B cell (primary cell): ENCODE results near the gene CUBN.

Source experiments
- CTCF ChIP-seq: fragments of 200-600 bp; IDR thresholded peaks from one replicate; pipeline ENCODE4 v1.8.0; 2022; ENCODE audit warnings: antibody characterized with exemption, mild to moderate bottlenecking
- EZH2 ChIP-seq: IDR thresholded peaks from 2 replicates; pipeline ENCODE4 v1.6.1; 2012; ENCODE audit warnings: borderline replicate concordance, low read depth, mild to moderate bottlenecking, moderate library complexity, low read length; ENCODE audit not compliant: insufficient read depth, poor library complexity, severe bottlenecking

GRCh38 chr10:17125206-17125893, 4.3 kb downstream of the CUBN start:
- TF ChIP-seq EZH2 (no peak), CTCF (no peak)
